Stimulated activated naive CD8-positive, alpha-beta T cell treated with anti-CD3 and anti-CD28 coated beads, Interleukin-15, Interleukin-2, amounts not matched to agents 100 U/mL and 50 U/mL, for 24 hours (primary cell): Measurements from ENCODE around the gene SCGN.

Source experiments
- ATAC-seq: fragments of 150-1000 bp; cut with Tn5 transposase; one replicate; pipeline ENCODE4 v1.10.0; 2021
- DNase-seq: peaks from one replicate; pipeline ENCODE4 v3.0.0; 2021

The SCGN gene

GRCh38 chr6:25640891-25641290 lies 11.1 kb upstream of the SCGN start:
- no peak for ATAC-seq
- no peak for DNase-seq

DNA sequence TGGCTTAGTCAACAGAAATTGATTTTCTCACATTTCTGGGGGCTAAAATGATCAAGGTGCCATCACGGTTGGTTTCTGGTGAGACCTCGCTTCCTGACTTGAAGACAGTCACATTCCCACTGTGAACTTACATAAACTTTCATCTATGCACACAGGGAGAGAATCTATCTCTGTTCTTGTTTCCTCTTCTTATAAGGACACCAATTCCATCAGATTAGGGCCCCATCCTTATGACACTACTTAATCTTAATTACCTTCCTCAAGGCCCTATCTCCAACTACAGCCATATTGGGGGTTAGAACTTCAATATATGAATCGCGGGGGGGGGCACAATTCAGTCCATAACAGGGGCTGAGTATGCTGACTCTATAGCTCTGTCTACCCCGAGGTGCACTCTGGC lies 10.6 kb upstream of the SCGN start:
- ATAC-seq (no peak), DNase-seq (no peak)

GRCh38 chr6:25641940-25642666 lies 9.9 kb upstream of the SCGN start:
- ATAC-seq (no peak), DNase-seq (no peak)

GRCh38 chr6:25642667-25643328 lies 9.2 kb upstream of the SCGN start:
- ATAC-seq (no peak), DNase-seq (no peak)

GRCh38 chr6:25645916-25646315 lies 6.1 kb upstream of the SCGN start:
- ATAC-seq (no peak), DNase-seq (no peak)

- DNase-seq: no peak
- no peak for ATAC-seq
Observed at GRCh38 chr6:25649611-25650010, 2.4 kb upstream of the SCGN start.

DNA sequence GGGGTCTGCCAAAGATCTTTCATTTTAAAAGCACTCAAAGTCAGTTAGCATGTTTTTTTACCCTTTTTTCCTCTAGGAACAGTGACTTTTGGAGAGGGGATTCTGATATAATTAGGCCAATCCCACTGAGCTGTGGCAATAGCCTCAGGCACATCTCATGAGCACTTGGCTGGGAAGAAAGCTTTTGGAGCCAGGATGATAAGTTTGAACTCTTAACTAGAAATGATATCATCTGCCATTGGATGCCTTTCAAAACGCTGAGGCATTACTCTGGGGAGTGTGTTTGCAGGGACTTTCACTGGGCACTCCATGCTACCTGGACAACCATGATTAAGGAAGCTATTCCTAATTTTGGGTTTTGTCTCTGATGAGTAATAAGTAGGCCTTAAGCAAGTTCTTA lies 3.7 kb downstream of the SCGN start:
- DNase-seq: no peak
- no peak for ATAC-seq

DNA sequence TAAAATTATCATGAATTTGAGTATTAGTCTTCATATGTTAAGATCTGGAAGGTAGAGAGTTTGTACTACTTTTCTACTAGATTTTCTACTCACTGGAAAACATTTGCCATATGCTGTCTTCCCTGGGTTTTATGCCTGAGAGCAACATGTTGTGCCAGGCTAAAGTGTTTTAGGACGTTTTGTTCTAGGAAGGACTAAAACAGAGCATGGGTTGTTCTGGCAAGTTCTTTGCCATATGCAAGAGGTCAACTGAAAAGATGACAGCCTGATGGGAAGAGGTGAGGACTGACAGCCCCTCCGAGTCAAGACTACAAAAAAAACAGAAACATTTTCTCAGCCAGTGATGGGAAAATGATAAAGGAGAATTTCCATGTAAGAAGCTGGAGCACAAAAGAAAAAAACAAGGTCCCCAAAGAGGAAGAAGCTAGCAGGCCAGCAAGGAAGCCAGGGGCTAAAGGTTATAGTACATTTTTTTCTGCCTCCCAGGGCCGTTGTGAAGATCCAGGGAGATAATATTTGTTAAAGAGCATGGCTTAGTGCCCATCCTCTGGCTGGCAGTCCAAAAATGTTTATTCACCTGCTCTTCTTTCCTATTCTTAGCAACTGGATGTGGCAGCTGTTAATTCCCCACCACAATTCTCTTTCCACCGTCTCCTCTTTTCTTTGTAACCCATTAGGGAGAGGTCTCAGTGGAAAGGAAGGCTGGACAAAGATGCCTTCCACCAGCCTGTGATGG lies 7.8 kb downstream of the SCGN start:
- ATAC-seq (no peak), DNase-seq (no peak)

DNA sequence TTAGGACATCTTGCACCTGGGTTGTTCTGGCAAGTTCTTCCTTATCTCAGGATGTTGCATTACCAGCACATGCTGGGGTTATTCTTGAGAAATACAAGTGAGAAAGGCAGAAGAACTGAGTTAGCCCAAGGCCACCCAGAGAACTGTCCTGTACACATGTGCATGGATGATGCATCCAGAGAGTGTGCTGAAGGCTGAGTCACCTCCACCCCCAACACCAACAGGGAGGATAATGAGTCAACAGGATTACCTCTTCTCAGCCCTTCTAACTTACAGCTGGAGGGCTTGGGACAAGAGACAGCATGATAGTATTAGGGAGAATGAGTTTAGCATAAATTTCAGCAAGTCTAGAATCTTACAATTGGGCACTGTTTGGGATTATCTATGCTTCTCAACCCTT lies 8.5 kb downstream of the SCGN start:
- peak; percentile 89 for ATAC-seq
- DNase-seq: no peak

DNA sequence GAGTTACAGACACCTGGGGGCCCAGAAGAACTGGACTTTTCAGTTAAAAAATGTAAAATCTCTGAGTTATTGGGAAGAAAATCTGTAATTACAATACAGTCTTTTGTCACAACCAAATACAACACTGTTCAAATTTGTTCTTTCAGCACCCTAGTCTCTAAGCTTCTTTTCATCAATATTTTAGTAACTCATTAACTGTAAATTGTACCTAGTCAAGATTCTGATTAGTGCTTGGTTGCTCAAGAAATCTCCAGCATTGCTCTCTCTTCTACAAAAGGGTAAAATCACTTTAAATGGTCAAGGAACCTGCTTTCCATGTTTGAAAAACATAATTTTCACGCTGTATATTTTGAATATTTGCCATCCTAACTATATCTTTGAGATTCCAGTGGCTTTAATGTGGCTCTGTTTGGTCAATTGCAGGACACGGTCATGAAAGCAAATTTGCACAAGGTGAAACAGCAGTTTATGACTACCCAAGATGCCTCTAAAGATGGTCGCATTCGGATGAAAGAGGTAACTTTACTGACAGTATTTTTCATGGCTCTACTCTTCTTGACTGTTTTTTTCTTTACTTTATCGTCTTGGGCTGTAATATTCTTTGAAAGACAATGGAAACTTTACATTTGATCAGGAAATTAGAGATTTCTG lies 9.2 kb downstream of the SCGN start:
- DNase-seq (no peak), ATAC-seq (no peak)

GRCh38 chr6:25665455-25665854 lies 13.4 kb downstream of the SCGN start:
- ATAC-seq (no peak), DNase-seq (no peak)

DNA sequence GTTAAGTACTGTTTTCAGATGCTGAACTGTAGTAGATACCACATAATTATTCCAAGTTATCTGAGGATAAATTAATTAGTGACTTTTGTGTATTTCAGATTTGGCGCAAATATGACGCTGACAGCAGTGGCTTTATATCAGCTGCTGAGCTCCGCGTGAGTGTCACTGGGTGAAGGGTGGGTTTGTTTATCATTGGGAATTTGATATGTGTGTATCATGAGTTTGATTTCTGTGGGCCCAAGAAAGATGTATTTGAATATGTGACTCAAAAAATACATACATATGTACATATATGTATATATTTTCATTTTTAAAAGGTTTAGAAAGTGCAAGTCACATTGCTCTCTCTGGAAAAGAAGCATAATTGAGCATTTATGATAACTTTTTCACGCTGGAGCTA lies 17.4 kb downstream of the SCGN start:
- DNase-seq (no peak), ATAC-seq (no peak)

DNA sequence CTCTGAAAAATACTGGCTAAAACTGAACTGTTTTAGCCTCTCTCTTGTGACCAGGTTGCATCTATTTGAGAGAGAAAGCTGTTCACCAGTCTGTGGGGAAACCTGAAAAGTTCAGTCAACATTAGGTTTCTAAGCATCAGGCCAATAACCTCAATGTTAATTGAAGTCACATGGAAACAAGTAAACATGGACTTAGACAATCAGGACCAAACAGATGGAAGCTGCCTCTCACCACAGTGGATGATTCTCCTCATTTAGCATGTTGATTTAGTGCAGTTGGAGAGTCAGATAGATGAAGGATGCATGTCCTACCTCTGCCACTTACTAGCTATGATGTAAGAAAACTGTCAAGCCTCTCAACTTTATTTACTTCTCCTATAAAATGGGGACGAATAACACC lies 18.2 kb downstream of the SCGN start:
- DNase-seq: no peak
- no peak for ATAC-seq

DNA sequence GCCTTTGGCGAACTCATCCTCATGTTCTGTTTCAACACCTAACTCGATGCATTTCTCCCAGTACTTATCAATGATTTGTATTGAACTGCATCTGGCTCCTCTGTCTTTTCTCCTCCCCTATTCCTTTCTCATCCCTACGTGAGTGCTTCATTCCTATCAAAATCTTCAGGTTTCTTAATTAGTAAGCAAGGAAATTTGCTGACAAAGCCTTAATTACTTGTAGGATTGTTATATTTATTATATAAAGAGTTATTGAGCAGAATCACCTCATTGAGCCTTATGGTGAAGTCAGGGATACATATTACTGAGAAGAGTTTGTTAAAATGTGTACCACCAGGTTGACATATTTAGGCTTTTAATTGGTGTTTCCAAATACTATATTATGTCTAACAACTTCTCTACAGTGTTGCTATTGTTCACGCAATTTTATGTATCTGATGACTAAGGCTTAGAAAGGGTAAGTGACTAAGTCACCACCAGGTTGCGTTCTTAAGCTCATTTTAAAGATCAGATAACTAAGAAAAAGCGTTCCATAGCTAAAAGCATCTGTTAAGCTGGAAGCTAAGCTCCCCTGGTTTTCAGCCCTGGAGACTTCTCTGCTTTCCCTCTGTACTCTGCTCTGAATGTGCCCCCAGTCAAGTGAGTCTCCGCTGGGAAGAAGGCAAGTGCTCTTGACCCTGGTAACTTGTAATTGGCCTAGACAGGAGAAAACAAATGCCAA lies 18.9 kb downstream of the SCGN start:
- peak; percentile 44 for ATAC-seq
- no peak for DNase-seq

DNA sequence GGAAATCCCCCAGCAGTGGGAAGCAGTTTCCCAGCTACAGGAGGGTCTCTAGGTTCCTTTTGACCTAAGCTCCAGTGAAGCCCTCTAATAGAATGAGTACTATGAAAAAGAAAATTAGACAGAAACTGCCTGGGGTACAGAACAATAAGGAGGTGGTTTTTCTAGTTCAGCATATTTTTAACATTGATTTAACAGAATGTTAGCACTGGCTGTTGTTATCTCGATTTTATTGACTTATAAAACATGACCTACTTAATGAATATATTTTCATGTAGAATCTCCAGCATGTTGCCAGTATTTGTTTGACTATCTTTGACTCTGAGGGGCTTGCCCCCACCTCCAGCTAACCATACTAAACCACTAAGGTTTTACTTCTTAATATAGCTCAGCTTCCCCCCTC lies 19.6 kb downstream of the SCGN start:
- no peak for ATAC-seq
- no peak for DNase-seq

DNA sequence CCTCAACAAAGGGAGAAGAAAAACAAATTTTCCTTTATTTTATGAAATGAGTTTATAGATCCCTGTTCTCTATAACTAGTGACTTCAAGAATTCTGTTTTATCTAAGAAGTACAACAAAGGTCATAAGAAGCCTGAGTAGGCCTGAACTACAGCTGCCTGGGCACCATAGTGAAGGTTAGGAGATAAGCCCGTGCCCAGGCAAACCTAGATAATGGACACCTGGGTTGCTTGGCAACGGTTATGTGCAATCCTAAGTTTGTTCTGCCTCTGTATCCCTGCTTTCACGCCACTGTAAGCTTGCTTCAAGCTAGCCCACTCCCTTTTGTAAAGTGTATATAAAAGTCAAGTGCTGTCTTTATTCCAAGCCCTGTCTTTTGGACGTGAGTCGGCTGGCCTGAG lies 23.2 kb downstream of the SCGN start:
- ATAC-seq (no peak), DNase-seq (no peak)

DNA sequence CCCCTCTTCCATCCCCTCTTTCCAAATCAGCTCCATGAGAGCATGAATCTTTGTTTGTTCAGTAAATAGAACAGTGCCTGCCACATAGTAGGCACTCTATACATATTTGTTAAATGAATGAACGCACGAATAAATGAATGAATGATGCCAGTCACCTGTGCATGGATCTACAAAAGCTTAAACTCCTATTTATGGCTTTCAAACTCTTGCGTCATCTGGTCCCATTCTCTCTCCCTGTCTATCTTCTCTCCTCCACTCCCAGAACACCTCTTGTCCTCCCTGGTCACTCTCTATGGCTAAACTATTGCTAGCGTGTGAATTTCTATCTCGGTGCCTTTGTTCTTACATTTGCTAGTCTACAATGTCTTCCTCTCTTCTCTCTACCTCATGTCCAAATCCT lies 24.8 kb downstream of the SCGN start:
- ATAC-seq: no peak
- no peak for DNase-seq

DNA sequence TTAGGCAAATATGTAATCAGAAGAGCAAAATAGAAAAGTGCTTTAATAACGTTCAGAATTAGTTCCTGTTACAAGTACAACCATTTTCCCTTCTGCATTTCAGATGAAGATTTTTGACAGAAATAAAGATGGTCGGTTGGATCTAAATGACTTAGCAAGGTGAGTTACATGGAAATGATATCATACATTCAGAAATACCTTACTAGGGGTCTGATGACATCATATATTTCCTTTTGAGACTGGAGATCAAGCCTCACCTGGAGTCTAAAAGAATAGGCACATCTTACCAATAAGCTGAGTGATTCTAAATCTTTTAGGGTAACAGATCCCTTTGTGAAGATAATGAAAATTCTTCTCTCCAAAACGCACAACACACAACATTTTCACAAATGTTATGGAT lies 29.8 kb downstream of the SCGN start:
- no peak for ATAC-seq
- DNase-seq: no peak

DNA sequence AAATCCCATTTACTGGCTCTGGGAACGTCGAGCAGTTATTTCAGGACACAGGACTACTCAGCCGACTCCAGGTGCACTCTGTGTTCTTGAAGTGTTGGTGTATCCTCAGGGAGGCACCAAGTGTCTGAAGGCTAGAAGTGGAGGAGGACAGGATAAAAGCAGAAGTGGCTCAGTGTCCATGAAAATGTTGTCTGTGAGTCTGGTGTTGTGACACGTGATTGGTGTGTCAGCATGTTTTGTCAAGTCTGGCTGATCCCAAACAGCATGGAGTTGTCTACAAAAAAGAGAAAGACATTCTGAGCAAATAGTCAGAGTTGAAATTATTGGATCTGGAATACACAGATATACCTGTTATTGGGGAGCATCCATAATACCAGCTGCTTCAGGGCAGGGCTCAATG lies 30.3 kb downstream of the SCGN start:
- DNase-seq (no peak), ATAC-seq (no peak)

DNA sequence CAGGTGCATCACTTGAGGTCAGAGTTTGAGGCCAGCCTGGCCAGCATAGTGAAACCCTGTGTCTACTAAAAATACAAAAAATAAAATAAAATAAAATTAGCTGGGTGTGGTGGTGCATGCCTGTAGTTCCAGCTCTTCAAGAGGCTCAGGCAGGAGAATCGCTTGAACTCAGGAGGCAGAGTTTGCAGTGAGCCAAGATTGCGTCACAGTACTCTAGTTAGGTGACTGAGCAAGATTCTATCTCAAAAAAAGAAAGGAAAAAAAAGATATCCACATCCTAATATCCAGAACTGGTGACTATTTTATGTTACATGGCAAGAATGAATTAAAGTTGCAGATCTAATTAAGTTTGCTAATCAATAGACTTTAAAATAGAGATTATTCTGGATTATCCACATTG lies 32.5 kb downstream of the SCGN start:
- DNase-seq (no peak), ATAC-seq (no peak)

GRCh38 chr6:25685251-25685650 lies 33.2 kb downstream of the SCGN start:
- no peak for ATAC-seq

DNA sequence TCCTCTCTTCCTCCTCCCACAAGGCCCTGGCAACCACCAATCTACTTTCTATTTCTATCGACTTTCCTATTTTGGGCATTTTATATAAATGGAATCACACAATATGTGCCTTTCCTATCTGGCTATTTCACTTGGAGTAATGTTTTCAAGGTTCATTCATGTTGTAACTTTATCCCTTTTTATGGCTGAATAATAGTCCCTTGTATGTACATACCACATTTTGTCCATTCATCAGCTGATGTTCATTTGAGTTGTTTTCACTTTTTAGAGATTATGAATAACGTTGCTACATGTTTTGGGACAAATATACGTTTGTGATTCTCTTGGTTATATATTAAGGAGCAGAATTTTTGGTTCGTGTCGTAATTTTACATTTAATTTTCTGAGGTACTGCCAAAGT lies 33.9 kb downstream of the SCGN start:
- DNase-seq (no peak), ATAC-seq (no peak)

More at GRCh38 chr6:25685251-25685650, 33.2 kb downstream of the SCGN start:
- no peak for DNase-seq
